NCI-H82 treated with DMSO at 0.1 percent for 48 hours (cell line): ENCODE data around the gene IDH3B.
"Not testable (repeated sequence)": the region's sequence is repeated elsewhere in the genome, so short reads cannot be mapped to it uniquely, and the experiment has no call there.

ENCODE experiments used
- DNase-seq: peaks from one replicate; lab custom pipeline; 2025; ENCODE audit not compliant: unreplicated experiment; lab: John Stamatoyannopoulos, UW

The IDH3B gene

GRCh38 chr20:2663887-2664719 lies at the start of gene IDH3B:
IDH3B (minus strand) TSS chr20:2664216; CDS start chr20:2664188, 28 bp downstream.
- DNase-seq, result peak; percentile 68

GRCh38 chr20:2713285-2713684 lies 49.3 kb upstream of the IDH3B start:
- peak; percentile 4 for DNase-seq

GRCh38 chr20:2709205-2709981 lies 45.4 kb upstream of the IDH3B start:
- no peak for DNase-seq

- no peak for DNase-seq
Measured at GRCh38 chr20:2708665-2709064, 44.6 kb upstream of the IDH3B start.

GRCh38 chr20:2708073-2708415 lies 44.0 kb upstream of the IDH3B start:
- peak; percentile 45 for DNase-seq

- DNase-seq, result no peak
Measured at GRCh38 chr20:2707353-2708072, 43.5 kb upstream of the IDH3B start.

GRCh38 chr20:2706688-2707352 lies 42.8 kb upstream of the IDH3B start:
- no peak for DNase-seq

- no peak for DNase-seq
Measured at GRCh38 chr20:2705931-2706645, 42.1 kb upstream of the IDH3B start.

GRCh38 chr20:2703716-2704475 lies 39.9 kb upstream of the IDH3B start:
- no peak for DNase-seq

- DNase-seq, result no peak
Measured at GRCh38 chr20:2701671-2702081, 37.7 kb upstream of the IDH3B start.

GRCh38 chr20:2700913-2701620 lies 37.1 kb upstream of the IDH3B start:
- no peak for DNase-seq

GRCh38 chr20:2699775-2700413 lies 35.9 kb upstream of the IDH3B start:
- no peak for DNase-seq

- DNase-seq, result no peak
Measured at GRCh38 chr20:2698912-2699311, 34.9 kb upstream of the IDH3B start.

GRCh38 chr20:2698186-2698817 lies 34.3 kb upstream of the IDH3B start:
- no peak for DNase-seq

- DNase-seq, result no peak
Measured at GRCh38 chr20:2697768-2698167, 33.8 kb upstream of the IDH3B start.

GRCh38 chr20:2696646-2697045 lies 32.6 kb upstream of the IDH3B start:
- DNase-seq, result no peak

GRCh38 chr20:2695984-2696525 lies 32.0 kb upstream of the IDH3B start:
- DNase-seq, result not testable (repeated sequence)
